IPS-20b (cell line): ENCODE results near the gene B4GALT5.
A peak's percentile ranks its signal among the peaks of the same experiment; 100 is the strongest.
"Not testable (repeated sequence)": the region's sequence is repeated elsewhere in the genome, so short reads cannot be mapped to it uniquely, and the experiment has no call there.

Source experiments
- H3K27ac ChIP-seq: one replicate; pipeline ENCODE4 v1.5.1; 2013; ENCODE audit warnings: low read length
- H3K27me3 ChIP-seq: 2 replicates; pipeline ENCODE4 v1.6.1; 2013; ENCODE audit warnings: mild to moderate bottlenecking, low read length, inconsistent platforms; ENCODE audit not compliant: insufficient read depth
- H3K36me3 ChIP-seq: 2 replicates; pipeline ENCODE4 v1.6.1; 2013; ENCODE audit warnings: low read depth, mild to moderate bottlenecking, inconsistent platforms, low read length, moderate library complexity; ENCODE audit not compliant: insufficient read depth
- H3K4me1 ChIP-seq: 2 replicates; pipeline ENCODE4 v1.6.1; 2013; ENCODE audit warnings: mild to moderate bottlenecking, control low read depth, inconsistent platforms, low read length, moderate library complexity; ENCODE audit not compliant: insufficient read depth
- H3K4me3 ChIP-seq: 2 replicates; pipeline ENCODE4 v1.5.1; 2013; ENCODE audit warnings: mild to moderate bottlenecking, low read length, inconsistent platforms
- H3K9ac ChIP-seq: 2 replicates; pipeline ENCODE4 v1.6.1; 2013; ENCODE audit warnings: low read depth, mild to moderate bottlenecking, inconsistent platforms, low read length, moderate library complexity
- H3K9me3 ChIP-seq: 2 replicates; pipeline ENCODE4 v1.6.1; 2013; ENCODE audit warnings: mild to moderate bottlenecking, low read depth, low read length, inconsistent platforms; ENCODE audit not compliant: insufficient read depth

Gene B4GALT5

GRCh38 chr20:49727894-49728885 is 14.5 kb upstream of the B4GALT5 start:
- H3K4me3 ChIP-seq, result no peak overlapping the region
- H3K9ac ChIP-seq, result no peak overlapping the region
- H3K27me3 ChIP-seq, result no peaks in the 10 kb centered on the region
- peaks cover 5% of the 10 kb centered on the region; the same call in 1 of the 2 replicates for H3K4me1 ChIP-seq
- no peaks in the 10 kb centered on the region for H3K36me3 ChIP-seq
- no peak overlapping the region for H3K27ac ChIP-seq
- H3K9me3 ChIP-seq, result no peaks in the 10 kb centered on the region

- peaks cover 5% of the 10 kb centered on the region; the same call in 1 of the 2 replicates for H3K4me1 ChIP-seq
- no peaks in the 10 kb centered on the region for H3K9me3 ChIP-seq
- no peak overlapping the region for H3K4me3 ChIP-seq
- no peak overlapping the region for H3K27ac ChIP-seq
- H3K36me3 ChIP-seq, result no peaks in the 10 kb centered on the region
- H3K27me3 ChIP-seq, result no peaks in the 10 kb centered on the region
- no peak overlapping the region for H3K9ac ChIP-seq
Measured at GRCh38 chr20:49727478-49727877, 13.8 kb upstream of the B4GALT5 start.

DNA sequence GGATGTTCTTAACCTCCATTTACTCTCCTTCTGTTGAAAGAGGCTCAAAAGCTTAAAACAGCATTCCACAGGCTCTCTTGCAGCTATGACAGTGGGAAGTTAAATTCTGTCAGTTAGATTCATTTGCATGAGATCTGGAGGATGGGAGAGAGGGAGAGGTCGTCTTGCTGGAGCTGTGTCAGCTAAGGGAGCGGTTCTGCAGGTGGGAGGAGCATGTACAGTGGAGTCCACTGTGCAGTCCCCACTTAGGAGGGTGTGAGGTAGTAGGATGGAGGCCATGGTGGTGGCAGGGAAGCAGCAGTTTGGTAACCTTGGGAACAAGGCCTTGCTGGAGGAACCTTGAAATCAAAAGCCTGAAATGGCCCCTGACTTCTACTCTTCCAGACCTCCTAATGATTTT is 12.0 kb upstream of the B4GALT5 start:
- no peaks in the 10 kb centered on the region for H3K27me3 ChIP-seq
- no peaks in the 10 kb centered on the region for H3K36me3 ChIP-seq
- H3K9ac ChIP-seq, result no peak overlapping the region
- H3K4me1 ChIP-seq, result peaks cover 5% of the 10 kb centered on the region; the same call in 1 of the 2 replicates
- H3K4me3 ChIP-seq, result no peak overlapping the region
- no peak overlapping the region for H3K27ac ChIP-seq
- no peaks in the 10 kb centered on the region for H3K9me3 ChIP-seq

- not testable (repeated sequence) for H3K4me1 ChIP-seq, H3K36me3 ChIP-seq, H3K27me3 ChIP-seq, H3K9ac ChIP-seq, H3K27ac ChIP-seq, H3K9me3 ChIP-seq, H3K4me3 ChIP-seq
Measured at GRCh38 chr20:49725224-49725606, 11.5 kb upstream of the B4GALT5 start.

GRCh38 chr20:49724408-49725223 is 10.9 kb upstream of the B4GALT5 start:
- Histone ChIP-seq H3K27ac (no peak overlapping the region), H3K4me1 (peaks cover 5% of the 10 kb centered on the region; the same call in 1 of the 2 replicates), H3K9me3 (no peaks in the 10 kb centered on the region), H3K36me3 (no peaks in the 10 kb centered on the region), H3K9ac (peak overlapping the region; percentile 13; the same call in 1 of the 2 replicates), H3K4me3 (no peak overlapping the region), H3K27me3 (no peaks in the 10 kb centered on the region)

DNA sequence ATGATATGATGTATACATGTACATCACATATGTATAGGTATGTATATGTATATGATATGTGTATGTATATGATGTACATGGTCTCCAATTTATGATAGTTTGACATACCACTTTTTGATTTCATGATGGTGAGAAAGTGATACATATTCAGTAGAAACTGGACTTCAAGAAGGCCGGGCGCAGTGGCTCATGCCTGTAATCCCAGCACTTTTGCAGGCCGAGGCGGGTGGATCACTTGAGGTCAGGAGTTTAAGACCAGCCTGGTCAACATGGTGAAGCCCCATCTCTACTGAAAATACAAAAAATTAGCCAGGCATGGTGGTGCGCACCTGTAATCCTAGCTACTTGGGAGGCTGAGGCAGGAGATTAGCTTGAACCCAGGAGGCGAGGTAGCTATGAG is 10.1 kb upstream of the B4GALT5 start:
- not testable (repeated sequence) for H3K27ac ChIP-seq, H3K27me3 ChIP-seq, H3K36me3 ChIP-seq, H3K9me3 ChIP-seq, H3K4me1 ChIP-seq, H3K4me3 ChIP-seq, H3K9ac ChIP-seq

DNA sequence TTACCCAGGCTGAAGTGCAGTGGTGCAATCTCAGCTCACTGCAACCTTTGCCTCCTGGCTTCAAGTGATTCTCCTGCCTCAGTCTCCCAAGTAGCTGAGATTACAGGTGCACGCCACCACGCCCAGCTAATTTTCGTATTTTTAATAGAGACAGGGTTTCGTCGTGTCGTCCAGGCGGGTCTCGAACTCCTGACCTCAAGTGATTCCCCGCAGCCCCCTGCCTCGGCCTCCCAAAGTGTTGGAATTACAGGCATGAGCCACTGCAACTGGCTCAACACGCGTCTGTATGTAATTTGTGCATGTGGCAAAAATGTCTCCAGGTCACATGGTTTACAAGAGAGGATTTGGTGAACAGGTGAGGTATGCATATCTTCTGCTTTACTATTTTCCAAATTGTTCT is 7.6 kb upstream of the B4GALT5 start:
- H3K4me3 ChIP-seq, result not testable (repeated sequence)

GRCh38 chr20:49715466-49715865 is 1.8 kb upstream of the B4GALT5 start:
- H3K9me3 ChIP-seq, result no peaks in the 10 kb centered on the region
- H3K4me3 ChIP-seq, result no peak overlapping the region
- H3K9ac ChIP-seq, result no peak overlapping the region
- peaks cover 11% of the 10 kb centered on the region; the same call in 1 of the 2 replicates for H3K4me1 ChIP-seq
- no peak overlapping the region for H3K27ac ChIP-seq
- no peaks in the 10 kb centered on the region for H3K36me3 ChIP-seq
- no peaks in the 10 kb centered on the region for H3K27me3 ChIP-seq

More for the DNA sequence above, 7.6 kb upstream of the B4GALT5 start:
- H3K27ac ChIP-seq, H3K9ac ChIP-seq, H3K9me3 ChIP-seq, H3K36me3 ChIP-seq, H3K4me1 ChIP-seq, H3K27me3 ChIP-seq: not testable (repeated sequence)

GRCh38 chr20:49712996-49713752 is 504 bp downstream of the B4GALT5 start:
- Histone ChIP-seq H3K36me3 (no peaks in the 10 kb centered on the region), H3K27me3 (no peaks in the 10 kb centered on the region), H3K27ac (peak overlapping the region; percentile 89), H3K9me3 (no peaks in the 10 kb centered on the region), H3K9ac (peak overlapping the region; percentile 92; the same call in 1 of the 2 replicates), H3K4me3 (peak overlapping the region; percentile 96), H3K4me1 (peaks cover 11% of the 10 kb centered on the region; the same call in 1 of the 2 replicates)

DNA sequence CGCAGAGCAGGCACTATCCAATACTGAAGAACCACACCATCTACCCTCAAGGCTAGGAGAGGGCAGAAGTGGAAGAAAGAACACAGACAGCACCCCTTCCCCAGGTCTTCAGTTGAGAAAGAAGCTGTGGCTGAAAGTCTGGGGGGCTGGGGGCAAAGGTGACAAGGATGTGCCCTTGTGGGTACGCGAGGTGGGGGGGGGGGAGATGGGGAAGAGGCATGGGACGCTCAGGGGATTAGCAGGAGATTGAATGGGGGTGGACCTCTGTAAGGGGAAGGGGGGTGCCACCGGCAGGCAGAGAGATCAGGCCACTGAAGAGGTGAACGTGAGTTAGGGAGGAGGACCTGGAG is 1.1 kb downstream of the B4GALT5 start:
- H3K27ac ChIP-seq, result peak overlapping the region; percentile 89
- H3K36me3 ChIP-seq, result no peaks in the 10 kb centered on the region
- no peaks in the 10 kb centered on the region for H3K9me3 ChIP-seq
- H3K4me3 ChIP-seq, result peak overlapping the region; percentile 96
- no peaks in the 10 kb centered on the region for H3K27me3 ChIP-seq
- H3K4me1 ChIP-seq, result peaks cover 11% of the 10 kb centered on the region; the same call in 1 of the 2 replicates
- H3K9ac ChIP-seq, result peak overlapping the region; percentile 92; the same call in 1 of the 2 replicates

DNA sequence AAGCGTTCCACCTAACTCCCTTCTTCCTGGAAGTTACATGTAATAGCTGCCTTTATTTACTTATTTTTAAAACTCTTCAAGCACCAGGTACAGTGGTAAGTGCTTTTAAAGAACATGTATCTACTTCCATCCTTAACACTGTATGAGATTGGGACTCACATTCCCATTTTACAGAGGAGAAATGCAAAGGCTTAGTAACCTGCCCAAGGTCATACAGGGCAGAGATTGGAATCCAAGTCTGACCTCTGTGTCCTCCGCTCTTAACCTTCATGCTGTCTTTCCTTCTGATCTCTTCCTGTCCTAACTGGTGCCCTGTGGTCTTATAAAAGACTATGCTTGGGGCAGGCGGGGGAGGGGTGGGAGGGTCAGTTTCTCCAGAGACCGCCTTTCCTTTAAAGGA is 1.6 kb downstream of the B4GALT5 start:
- H3K36me3 ChIP-seq, result no peaks in the 10 kb centered on the region
- peaks cover 13% of the 10 kb centered on the region; the same call in 1 of the 2 replicates for H3K4me1 ChIP-seq
- no peak overlapping the region for H3K27ac ChIP-seq
- peak overlapping the region; percentile 92 for H3K9ac ChIP-seq
- peak overlapping the region; percentile 96 for H3K4me3 ChIP-seq
- no peaks in the 10 kb centered on the region for H3K27me3 ChIP-seq
- H3K9me3 ChIP-seq, result no peaks in the 10 kb centered on the region
